ENCODE data around the gene LITAF.

The LITAF gene

DNA sequence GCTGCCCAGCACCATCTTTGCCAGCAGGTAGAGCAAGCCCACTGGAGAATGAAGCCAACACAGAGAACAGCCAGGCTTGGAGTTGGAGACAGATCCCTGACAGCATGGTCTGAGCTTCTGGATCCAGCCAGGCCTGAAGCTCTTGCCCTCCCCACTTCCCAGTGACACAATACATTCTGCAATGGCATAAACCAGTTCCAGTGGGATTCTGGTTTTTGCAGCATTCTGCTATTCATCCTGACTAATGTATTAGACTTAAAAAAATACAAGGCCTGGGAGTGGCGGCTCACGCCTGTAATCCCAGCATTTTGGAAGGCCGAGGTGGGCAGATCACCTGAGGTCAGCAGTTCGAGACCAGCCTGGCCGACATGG is 40.6 kb upstream of the LITAF start:
- no peak for DNase-seq (ENCODE audit: low read depth)
- H3K4me3 ChIP-seq (replicated peaks; ENCODE audit: low read depth, low read length): no peak overlapping the region
- TF ChIP-seq, protein P1, sequence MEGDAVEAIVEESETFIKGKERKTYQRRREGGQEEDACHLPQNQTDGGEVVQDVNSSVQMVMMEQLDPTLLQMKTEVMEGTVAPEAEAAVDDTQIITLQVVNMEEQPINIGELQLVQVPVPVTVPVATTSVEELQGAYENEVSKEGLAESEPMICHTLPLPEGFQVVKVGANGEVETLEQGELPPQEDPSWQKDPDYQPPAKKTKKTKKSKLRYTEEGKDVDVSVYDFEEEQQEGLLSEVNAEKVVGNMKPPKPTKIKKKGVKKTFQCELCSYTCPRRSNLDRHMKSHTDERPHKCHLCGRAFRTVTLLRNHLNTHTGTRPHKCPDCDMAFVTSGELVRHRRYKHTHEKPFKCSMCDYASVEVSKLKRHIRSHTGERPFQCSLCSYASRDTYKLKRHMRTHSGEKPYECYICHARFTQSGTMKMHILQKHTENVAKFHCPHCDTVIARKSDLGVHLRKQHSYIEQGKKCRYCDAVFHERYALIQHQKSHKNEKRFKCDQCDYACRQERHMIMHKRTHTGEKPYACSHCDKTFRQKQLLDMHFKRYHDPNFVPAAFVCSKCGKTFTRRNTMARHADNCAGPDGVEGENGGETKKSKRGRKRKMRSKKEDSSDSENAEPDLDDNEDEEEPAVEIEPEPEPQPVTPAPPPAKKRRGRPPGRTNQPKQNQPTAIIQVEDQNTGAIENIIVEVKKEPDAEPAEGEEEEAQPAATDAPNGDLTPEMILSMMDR (IDR thresholded peaks at IDR 0.05; ENCODE audit: low read length, missing control alignments): no peak

DNA sequence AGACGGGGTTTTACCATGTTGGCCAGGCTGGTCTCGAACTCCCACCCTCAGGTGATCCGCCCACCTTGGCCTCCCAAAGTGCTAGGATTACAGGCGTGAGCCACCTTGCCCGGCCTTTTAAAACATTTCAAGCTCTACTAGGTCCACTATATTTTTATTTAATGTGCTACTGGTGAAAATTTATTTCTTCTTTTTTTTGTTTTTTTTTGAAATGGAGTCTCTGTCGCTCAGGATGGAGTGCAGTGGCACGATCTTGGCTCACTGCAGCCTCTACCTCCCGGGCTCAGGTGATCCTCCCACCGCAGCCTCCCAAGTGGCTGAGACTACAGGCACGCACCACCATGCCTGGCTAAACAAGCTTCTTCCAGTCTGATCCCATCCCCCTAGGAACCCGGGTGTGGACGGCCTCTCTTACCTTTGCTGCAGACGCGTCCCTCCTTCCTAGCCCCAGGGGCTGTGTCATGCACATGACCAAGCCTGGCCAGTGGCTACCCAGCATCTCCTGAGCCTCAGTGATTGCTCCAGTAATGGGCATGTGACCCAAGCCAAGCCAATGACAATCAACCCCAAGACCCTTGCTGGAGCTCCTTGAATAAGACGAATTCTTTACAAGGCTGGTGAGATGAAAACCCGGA is 40.1 kb upstream of the LITAF start:
- TF ChIP-seq, protein P1 (IDR thresholded peaks at IDR 0.05; ENCODE audit: low read length, missing control alignments): no peak
- no peak overlapping the region for H3K4me3 ChIP-seq (replicated peaks; ENCODE audit: low read depth, low read length)
- no peak for DNase-seq (ENCODE audit: low read depth)

DNA sequence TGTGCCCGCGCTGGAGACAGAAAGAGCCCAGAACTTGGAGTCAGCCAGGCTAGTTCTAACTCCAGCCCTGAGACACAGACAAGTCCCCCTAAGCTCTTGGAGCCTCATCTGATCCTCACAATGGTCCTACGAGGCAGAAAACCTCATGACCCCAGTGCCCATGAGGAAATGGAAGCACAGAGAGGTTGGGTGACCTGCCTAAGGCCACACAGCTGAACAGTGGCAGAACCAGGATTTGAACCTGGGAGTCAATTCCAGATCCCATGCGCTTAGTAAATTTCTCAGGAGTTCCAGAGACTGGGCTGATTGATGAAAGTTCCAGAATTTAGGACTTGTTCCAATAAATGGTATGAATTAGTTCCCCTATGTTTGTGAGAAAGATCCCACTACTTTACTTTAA is 39.0 kb upstream of the LITAF start:
- TF ChIP-seq, protein P1 (IDR thresholded peaks at IDR 0.05; ENCODE audit: low read length, missing control alignments): no peak
- DNase-seq (ENCODE audit: low read depth): no peak
- no peak overlapping the region for H3K4me3 ChIP-seq (replicated peaks; ENCODE audit: low read depth, low read length)

GRCh38 chr16:11624636-11625607 is 38.2 kb upstream of the LITAF start:
- no peak for DNase-seq (ENCODE audit: low read depth)
- TF ChIP-seq, protein P1 (IDR thresholded peaks at IDR 0.05; ENCODE audit: low read length, missing control alignments): no peak
- no peak overlapping the region for H3K4me3 ChIP-seq (replicated peaks; ENCODE audit: low read depth, low read length)

- TF ChIP-seq, protein P1 (IDR thresholded peaks at IDR 0.05; ENCODE audit: low read length, missing control alignments): no peak
- DNase-seq (ENCODE audit: low read depth): no peak
- no peak overlapping the region for H3K4me3 ChIP-seq (replicated peaks; ENCODE audit: low read depth, low read length)
Observed at GRCh38 chr16:11624205-11624604, 37.5 kb upstream of the LITAF start.

GRCh38 chr16:11621920-11622651 is 35.4 kb upstream of the LITAF start:
- no peak overlapping the region for H3K4me3 ChIP-seq (replicated peaks; ENCODE audit: low read depth, low read length)
- no peak for DNase-seq (ENCODE audit: low read depth)
- TF ChIP-seq, protein P1 (IDR thresholded peaks at IDR 0.05; ENCODE audit: low read length, missing control alignments): no peak
